ENCODE data around the gene SPINT4.

Gene SPINT4

GRCh38 chr20:45768479-45768878 is 46.3 kb downstream of the SPINT4 start:
- DNase-seq (ENCODE audit: low spot score) = no peak
- TF ChIP-seq CTCF (IDR thresholded peaks at IDR 0.05; ENCODE audit: extremely low read depth, missing control alignments) = no peak

- peak; percentile 76 for DNase-seq (ENCODE audit: low spot score)
- peak; percentile 90 for TF ChIP-seq CTCF (IDR thresholded peaks at IDR 0.05; ENCODE audit: extremely low read depth, missing control alignments)
These were observed 49.1 kb downstream of the SPINT4 start for GRCh38 chr20:45771182-45771759.

DNA sequence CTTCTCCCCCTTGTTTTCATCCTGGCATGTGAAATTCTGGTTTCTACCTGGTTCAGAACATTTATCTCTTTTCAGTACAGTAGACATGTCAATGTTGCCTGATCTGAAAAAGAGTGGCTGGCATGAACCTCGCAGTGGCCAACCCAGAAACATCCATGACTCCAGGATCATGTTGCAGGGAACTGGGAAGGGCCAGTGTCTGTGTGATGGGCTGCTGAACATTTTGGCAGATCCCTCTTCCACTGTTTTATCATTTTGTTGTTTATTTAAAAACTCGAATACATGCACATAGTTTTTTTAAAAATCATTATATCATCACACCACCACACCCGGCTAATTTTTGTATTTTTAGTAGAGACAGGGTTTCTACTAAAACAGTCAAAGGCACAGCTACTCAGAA is 50.5 kb downstream of the SPINT4 start:
- TF ChIP-seq CTCF (IDR thresholded peaks at IDR 0.05; ENCODE audit: extremely low read depth, missing control alignments) = no peak
- no peak for DNase-seq (ENCODE audit: low spot score)

- no peak for DNase-seq (ENCODE audit: low spot score)
- TF ChIP-seq CTCF (IDR thresholded peaks at IDR 0.05; ENCODE audit: extremely low read depth, missing control alignments) = no peak
These were observed 52.8 kb downstream of the SPINT4 start for GRCh38 chr20:45774945-45775344.

DNA sequence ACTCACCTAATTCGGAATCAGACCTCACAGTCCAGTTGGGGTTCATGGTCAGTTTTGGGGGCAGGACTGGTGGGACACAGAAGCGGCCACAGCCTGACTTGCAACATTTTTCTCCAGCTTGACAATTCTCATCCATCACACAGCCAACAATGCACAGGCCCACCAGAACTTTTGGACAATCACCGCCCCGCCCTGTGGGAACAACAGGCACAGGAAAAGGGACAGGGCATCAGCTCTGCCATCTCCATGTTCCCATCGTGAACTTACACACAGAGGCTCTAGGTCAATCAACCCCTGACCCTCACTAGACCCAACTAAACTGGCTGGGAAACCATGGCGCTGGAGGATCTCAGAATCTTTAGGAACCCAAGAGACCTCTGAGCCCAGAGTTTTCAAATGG is 53.3 kb downstream of the SPINT4 start:
- no peak for DNase-seq (ENCODE audit: low spot score)
- TF ChIP-seq CTCF (IDR thresholded peaks at IDR 0.05; ENCODE audit: extremely low read depth, missing control alignments) = no peak

Data from GM20000 (cell line).